GM12878 (cell line): Measurements from ENCODE around the gene SOX9. TPM values are rescaled to one million over a fixed set of nuclear protein-coding genes. Genes with fewer than 3 reads are reported as not detected.

Experiments used
- ASH2L ChIP-seq: fragments of 300-600, 200-600 bp; sonication (generic); IDR thresholded peaks from 2 replicates; pipeline ENCODE4 v1.6.1; 2017; ENCODE audit warnings: low read depth, mild to moderate bottlenecking, borderline replicate concordance
- CBX3 ChIP-seq: fragments of 200-600 bp; sonication (generic); IDR thresholded peaks from 2 replicates; pipeline ENCODE4 v1.6.1; 2016; ENCODE audit warnings: low read depth, borderline replicate concordance
- MEF2B ChIP-seq: fragments of 450-650 bp; IDR thresholded peaks from 2 replicates; pipeline ENCODE4 v1.6.1; 2018; ENCODE audit warnings: mild to moderate bottlenecking, moderate library complexity; ENCODE audit not compliant: partially characterized antibody, poor library complexity, severe bottlenecking
- NFYB ChIP-seq: IDR thresholded peaks from 2 replicates; pipeline ENCODE4 v1.6.1; 2011; ENCODE audit warnings: low read depth, mild to moderate bottlenecking, low read length, improper control_type of control experiment, moderate library complexity; ENCODE audit not compliant: insufficient read depth
- PAX8 ChIP-seq: fragments of 450-650 bp; IDR thresholded peaks from 2 replicates; pipeline ENCODE4 v1.6.1; 2017; ENCODE audit warnings: mild to moderate bottlenecking, moderate library complexity
- PKNOX1 ChIP-seq: fragments of 450-650 bp; IDR thresholded peaks from 2 replicates; pipeline ENCODE4 v1.6.1; 2016; ENCODE audit warnings: mild to moderate bottlenecking
- RFX5 ChIP-seq: IDR thresholded peaks from 2 replicates; pipeline ENCODE4 v1.6.1; 2011; ENCODE audit warnings: low read depth, low read length, improper control_type of control experiment
- SUPT20H ChIP-seq: IDR thresholded peaks from 2 replicates; pipeline ENCODE4 v1.6.1; 2011; ENCODE audit warnings: low read depth, mild to moderate bottlenecking, low read length, moderate library complexity, borderline replicate concordance; ENCODE audit not compliant: control insufficient read depth
- YBX1 ChIP-seq: fragments of 450-650 bp; IDR thresholded peaks from 2 replicates; pipeline ENCODE4 v1.6.1; 2016; ENCODE audit warnings: antibody characterized with exemption
- ZBTB4 ChIP-seq: fragments of 450-650 bp; formaldehyde crosslinking; IDR thresholded peaks from 2 replicates; pipeline ENCODE4 v1.4.0; 2022; ENCODE audit warnings: mild to moderate bottlenecking, moderate library complexity
- ZNF217 ChIP-seq: fragments of 450-650 bp; IDR thresholded peaks from 2 replicates; pipeline ENCODE4 v1.6.1; 2017; ENCODE audit warnings: antibody characterized with exemption, mild to moderate bottlenecking
- polyA plus RNA-seq, 11 experiments: library from polyadenylated mRNA; depleted of rRNA in 4 of 11; unstranded in 6 of 11; stranded (reverse) in 5 of 11; fragments of >200 nt; fragmentation: Nextera tagmentation in 4 of 11; fragmentation: Illumina TruSeq in 1 of 11; extraction: Ambion mirVana in 4 of 11; extraction: Trizol in 1 of 11; gene quantifications; 1 replicate in 1 of 11; 2 replicates in 10 of 11; pipeline versions ENCODE4 v1.2.1 to v1.2.3, GENCODE V29; 2011 to 2016; ENCODE audit warnings: inconsistent platforms in 2 of 11, missing spikeins in 2 of 11, low read depth in 1 of 11
- total RNA-seq, 4 experiments: library from RNA; depleted of rRNA in 3 of 4; stranded (reverse); fragments of >200 nt in 3 of 4; fragmentation: Illumina TruSeq in 1 of 4; extraction: Trizol in 1 of 4; gene quantifications; 2 replicates each; pipeline versions ENCODE4 v1.2.1 to v1.2.3, GENCODE V29; 2013 to 2021
- TF ChIP-seq, protein P1 (sequence below): IDR thresholded peaks from 2 replicates; pipeline ENCODE4 v1.6.1; 2011; ENCODE audit warnings: mild to moderate bottlenecking, low read depth, low read length, moderate library complexity; ENCODE audit not compliant: insufficient replicate concordance
- TF ChIP-seq, protein P2 (sequence below): fragments of 450-650 bp; IDR thresholded peaks from 2 replicates; pipeline ENCODE4 v1.6.1; 2017; ENCODE audit warnings: antibody characterized with exemption, mild to moderate bottlenecking, moderate library complexity
- TF ChIP-seq, protein P3 (sequence below): fragments of 450-650 bp; IDR thresholded peaks from 2 replicates; pipeline ENCODE4 v1.6.1; 2017; ENCODE audit warnings: borderline replicate concordance

The SOX9 gene
- total and polyA plus RNA-seq, 10 of the 15 experiments (the other 5 are each of a cell fraction or from before 2014, with no cell fraction given) = 1.2 to 19.0 (median 5.5) TPM

GRCh38 chr17:72121164-72122009 is 567 bp downstream of the SOX9 start (continued):
- TF ChIP-seq, protein P1, sequence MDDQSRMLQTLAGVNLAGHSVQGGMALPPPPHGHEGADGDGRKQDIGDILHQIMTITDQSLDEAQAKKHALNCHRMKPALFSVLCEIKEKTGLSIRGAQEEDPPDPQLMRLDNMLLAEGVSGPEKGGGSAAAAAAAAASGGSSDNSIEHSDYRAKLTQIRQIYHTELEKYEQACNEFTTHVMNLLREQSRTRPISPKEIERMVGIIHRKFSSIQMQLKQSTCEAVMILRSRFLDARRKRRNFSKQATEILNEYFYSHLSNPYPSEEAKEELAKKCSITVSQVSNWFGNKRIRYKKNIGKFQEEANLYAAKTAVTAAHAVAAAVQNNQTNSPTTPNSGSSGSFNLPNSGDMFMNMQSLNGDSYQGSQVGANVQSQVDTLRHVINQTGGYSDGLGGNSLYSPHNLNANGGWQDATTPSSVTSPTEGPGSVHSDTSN = no peak
- TF ChIP-seq ZNF217 (no peak), ZBTB4 (CRISPR knock-in tag) (no peak), PAX8 (no peak), YBX1 (no peak), ASH2L (no peak), RFX5 (no peak), PKNOX1 (no peak), CBX3 (no peak), SUPT20H (no peak), MEF2B (no peak), NFYB (no peak)
- TF ChIP-seq, protein P2, sequence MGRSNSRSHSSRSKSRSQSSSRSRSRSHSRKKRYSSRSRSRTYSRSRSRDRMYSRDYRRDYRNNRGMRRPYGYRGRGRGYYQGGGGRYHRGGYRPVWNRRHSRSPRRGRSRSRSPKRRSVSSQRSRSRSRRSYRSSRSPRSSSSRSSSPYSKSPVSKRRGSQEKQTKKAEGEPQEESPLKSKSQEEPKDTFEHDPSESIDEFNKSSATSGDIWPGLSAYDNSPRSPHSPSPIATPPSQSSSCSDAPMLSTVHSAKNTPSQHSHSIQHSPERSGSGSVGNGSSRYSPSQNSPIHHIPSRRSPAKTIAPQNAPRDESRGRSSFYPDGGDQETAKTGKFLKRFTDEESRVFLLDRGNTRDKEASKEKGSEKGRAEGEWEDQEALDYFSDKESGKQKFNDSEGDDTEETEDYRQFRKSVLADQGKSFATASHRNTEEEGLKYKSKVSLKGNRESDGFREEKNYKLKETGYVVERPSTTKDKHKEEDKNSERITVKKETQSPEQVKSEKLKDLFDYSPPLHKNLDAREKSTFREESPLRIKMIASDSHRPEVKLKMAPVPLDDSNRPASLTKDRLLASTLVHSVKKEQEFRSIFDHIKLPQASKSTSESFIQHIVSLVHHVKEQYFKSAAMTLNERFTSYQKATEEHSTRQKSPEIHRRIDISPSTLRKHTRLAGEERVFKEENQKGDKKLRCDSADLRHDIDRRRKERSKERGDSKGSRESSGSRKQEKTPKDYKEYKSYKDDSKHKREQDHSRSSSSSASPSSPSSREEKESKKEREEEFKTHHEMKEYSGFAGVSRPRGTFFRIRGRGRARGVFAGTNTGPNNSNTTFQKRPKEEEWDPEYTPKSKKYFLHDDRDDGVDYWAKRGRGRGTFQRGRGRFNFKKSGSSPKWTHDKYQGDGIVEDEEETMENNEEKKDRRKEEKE = no peak
- TF ChIP-seq, protein P3, sequence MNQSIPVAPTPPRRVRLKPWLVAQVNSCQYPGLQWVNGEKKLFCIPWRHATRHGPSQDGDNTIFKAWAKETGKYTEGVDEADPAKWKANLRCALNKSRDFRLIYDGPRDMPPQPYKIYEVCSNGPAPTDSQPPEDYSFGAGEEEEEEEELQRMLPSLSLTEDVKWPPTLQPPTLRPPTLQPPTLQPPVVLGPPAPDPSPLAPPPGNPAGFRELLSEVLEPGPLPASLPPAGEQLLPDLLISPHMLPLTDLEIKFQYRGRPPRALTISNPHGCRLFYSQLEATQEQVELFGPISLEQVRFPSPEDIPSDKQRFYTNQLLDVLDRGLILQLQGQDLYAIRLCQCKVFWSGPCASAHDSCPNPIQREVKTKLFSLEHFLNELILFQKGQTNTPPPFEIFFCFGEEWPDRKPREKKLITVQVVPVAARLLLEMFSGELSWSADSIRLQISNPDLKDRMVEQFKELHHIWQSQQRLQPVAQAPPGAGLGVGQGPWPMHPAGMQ = no peak
